Medulla oblongata (tissue), 1 donor: ENCODE measurements around the gene RGS9BP.
"Not testable (repeated sequence)": the region's sequence is repeated elsewhere in the genome, so short reads cannot be mapped to it uniquely, and the experiment has no call there.

Experiments
- DNase-seq: peaks from one replicate; pipeline ENCODE4 v3.0.0-alpha.2; 2015; ENCODE audit errors: extremely low spot score

RGS9BP gene

GRCh38 chr19:32671883-32672593 lies 3.6 kb upstream of the RGS9BP start:
- DNase-seq, result no peak

- DNase-seq, result no peak
Measured at GRCh38 chr19:32672841-32673240, 2.8 kb upstream of the RGS9BP start.

GRCh38 chr19:32673573-32673972 lies 2.1 kb upstream of the RGS9BP start:
- DNase-seq, result no peak

GRCh38 chr19:32674153-32674930 lies 1.3 kb upstream of the RGS9BP start:
- no peak for DNase-seq

- peak; percentile 100 for DNase-seq
Measured at GRCh38 chr19:32674931-32675719, 523 bp upstream of the RGS9BP start, which contains the start of gene ANKRD27. Gene ANKRD27 (minus strand): TSS chr19:32675180. CDS start chr19:32659015, 16,165 bp downstream.

GRCh38 chr19:32676186-32676894 lies 692 bp downstream of the RGS9BP start:
- DNase-seq, result no peak

GRCh38 chr19:32676895-32677359 lies 1.3 kb downstream of the RGS9BP start:
- DNase-seq, result no peak

- no peak for DNase-seq
Measured at GRCh38 chr19:32677657-32678056, 2.0 kb downstream of the RGS9BP start.

- DNase-seq, result no peak
Measured at GRCh38 chr19:32680986-32681385, 5.3 kb downstream of the RGS9BP start.

- DNase-seq, result no peak
Measured at GRCh38 chr19:32682317-32682716, 6.7 kb downstream of the RGS9BP start.

GRCh38 chr19:32686847-32687475 lies 11.3 kb downstream of the RGS9BP start:
- no peak for DNase-seq

GRCh38 chr19:32687681-32688080 lies 12.0 kb downstream of the RGS9BP start:
- no peak for DNase-seq

- peak; percentile 23 for DNase-seq
Measured at GRCh38 chr19:32688311-32688710, 12.7 kb downstream of the RGS9BP start.

GRCh38 chr19:32691291-32691951 lies 15.8 kb downstream of the RGS9BP start, which contains the start of gene NUDT19:
Gene NUDT19 (plus strand): TSS chr19:32691821. CDS start chr19:32691961, 140 bp downstream.
- DNase-seq, result peak; percentile 85

- peak; percentile 64 for DNase-seq
Measured at GRCh38 chr19:32691952-32692726, 16.5 kb downstream of the RGS9BP start.

GRCh38 chr19:32692727-32693061 lies 17.0 kb downstream of the RGS9BP start:
- no peak for DNase-seq

- not testable (repeated sequence) for DNase-seq
Measured at GRCh38 chr19:32693151-32694108, 17.8 kb downstream of the RGS9BP start.

- DNase-seq, result not testable (repeated sequence)
Measured at GRCh38 chr19:32694316-32694715, 18.7 kb downstream of the RGS9BP start.
